Breast epithelium (tissue), 4 donors: Measurements from ENCODE around the gene CLN3. TPM values are rescaled to one million over a fixed set of nuclear protein-coding genes. Genes with fewer than 3 reads are reported as not detected.

Experiments used
- DNase-seq, 2 donors: peaks; one replicate each; pipeline ENCODE4 v3.0.0-alpha.2; 2019; ENCODE audit warnings: low spot score in 2 of 2
- H3K27ac ChIP-seq, 2 donors: fragments of 200-600 bp; sonication (generic) in 1 of 2; one replicate each; pipeline ENCODE4 v1.5.1; 2016 to 2019; ENCODE audit warnings: mild to moderate bottlenecking in 1 of 2
- H3K27me3 ChIP-seq, 2 donors: fragments of 200-600 bp; sonication (generic) in 1 of 2; one replicate each; pipeline versions ENCODE4 v1.5.1 to v1.6.0; 2017 to 2019; ENCODE audit warnings: control low read depth in 1 of 2, mild to moderate bottlenecking in 1 of 2
- H3K36me3 ChIP-seq: fragments of 200-600 bp; one replicate; pipeline ENCODE4 v1.5.1; 2019
- H3K4me1 ChIP-seq, 2 donors: fragments of 200-600 bp; sonication (generic); one replicate each; pipeline ENCODE4 v1.5.1; 2016 to 2019; ENCODE audit warnings: control low read depth in 1 of 2
- H3K4me3 ChIP-seq, 3 donors: fragments of 200-600 bp; sonication (generic); 1 replicate in 2 of 3; 2 replicates in 1 of 3; pipeline ENCODE4 v1.5.1; 2016 to 2019; ENCODE audit warnings: mild to moderate bottlenecking in 3 of 3, moderate library complexity in 2 of 3
- H3K9me3 ChIP-seq, 2 donors: fragments of 200-600 bp; sonication (generic) in 1 of 2; one replicate each; pipeline ENCODE4 v1.5.1; 2016 to 2019; ENCODE audit warnings: control low read depth in 1 of 2
- POLR2A ChIP-seq: fragments of 450-650 bp; IDR thresholded peaks from one replicate; pipeline ENCODE4 v1.6.1; 2016; ENCODE audit warnings: antibody characterized with exemption, mild to moderate bottlenecking, moderate library complexity
- POLR2AphosphoS5 ChIP-seq, 3 donors: sonication (generic); formaldehyde crosslinking; IDR thresholded peaks; one replicate each; pipeline ENCODE4 v1.6.1; 2017; ENCODE audit warnings: antibody characterized with exemption in 3 of 3
- intact Hi-C: fragments of 100-400 bp; cut with DNase I; formaldehyde crosslinking; loops from one replicate; pipeline ENCODE4 v1.15.1; 2023; ENCODE audit warnings: low total_unique reads
- total RNA-seq, 3 donors: library from RNA; depleted of rRNA; stranded (reverse); fragments of >200 nt; gene quantifications; one replicate each; pipeline ENCODE4 v1.1.0, GENCODE V29; 2016
- TF ChIP-seq, protein P1 (sequence below), 3 donors: fragments of 450-650 bp; IDR thresholded peaks; one replicate each; pipeline ENCODE4 v1.5.1; 2016 to 2017; ENCODE audit warnings: antibody characterized with exemption in 3 of 3, mild to moderate bottlenecking in 3 of 3, moderate library complexity in 3 of 3

The CLN3 gene
- total RNA-seq, 3 donors from 2014 or later: 25.1 to 39.1 (median 38.7) TPM

- no peaks in the 10 kb centered on the region for H3K36me3 ChIP-seq
- H3K27ac ChIP-seq: no peak overlapping the region
- TF ChIP-seq, protein P1, sequence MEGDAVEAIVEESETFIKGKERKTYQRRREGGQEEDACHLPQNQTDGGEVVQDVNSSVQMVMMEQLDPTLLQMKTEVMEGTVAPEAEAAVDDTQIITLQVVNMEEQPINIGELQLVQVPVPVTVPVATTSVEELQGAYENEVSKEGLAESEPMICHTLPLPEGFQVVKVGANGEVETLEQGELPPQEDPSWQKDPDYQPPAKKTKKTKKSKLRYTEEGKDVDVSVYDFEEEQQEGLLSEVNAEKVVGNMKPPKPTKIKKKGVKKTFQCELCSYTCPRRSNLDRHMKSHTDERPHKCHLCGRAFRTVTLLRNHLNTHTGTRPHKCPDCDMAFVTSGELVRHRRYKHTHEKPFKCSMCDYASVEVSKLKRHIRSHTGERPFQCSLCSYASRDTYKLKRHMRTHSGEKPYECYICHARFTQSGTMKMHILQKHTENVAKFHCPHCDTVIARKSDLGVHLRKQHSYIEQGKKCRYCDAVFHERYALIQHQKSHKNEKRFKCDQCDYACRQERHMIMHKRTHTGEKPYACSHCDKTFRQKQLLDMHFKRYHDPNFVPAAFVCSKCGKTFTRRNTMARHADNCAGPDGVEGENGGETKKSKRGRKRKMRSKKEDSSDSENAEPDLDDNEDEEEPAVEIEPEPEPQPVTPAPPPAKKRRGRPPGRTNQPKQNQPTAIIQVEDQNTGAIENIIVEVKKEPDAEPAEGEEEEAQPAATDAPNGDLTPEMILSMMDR (IDR thresholded peaks at IDR 0.05): no peak
- TF ChIP-seq POLR2AphosphoS5 (IDR thresholded peaks at IDR 0.05) (no peak), POLR2A (no peak)
- H3K27me3 ChIP-seq: no peaks in the 10 kb centered on the region
- H3K9me3 ChIP-seq: no peaks in the 10 kb centered on the region
- DNase-seq: no peak
- no peaks in the 10 kb centered on the region for H3K4me1 ChIP-seq
- no peak overlapping the region for H3K4me3 ChIP-seq
- intact Hi-C loops: no loop called here
Observed at GRCh38 chr16:28513484-28514181, 21.8 kb upstream of the CLN3 start.

GRCh38 chr16:28511801-28512789 lies 20.2 kb upstream of the CLN3 start:
- TF ChIP-seq POLR2A: no peak
- TF ChIP-seq, protein P1 (IDR thresholded peaks at IDR 0.05): no peak
- no peak for TF ChIP-seq POLR2AphosphoS5 (IDR thresholded peaks at IDR 0.05)
- intact Hi-C loops: no loop called here
- Histone ChIP-seq H3K4me3 (no peak overlapping the region), H3K9me3 (no peaks in the 10 kb centered on the region), H3K36me3 (no peaks in the 10 kb centered on the region), H3K4me1 (no peaks in the 10 kb centered on the region), H3K27me3 (no peaks in the 10 kb centered on the region), H3K27ac (no peak overlapping the region)
- no peak for DNase-seq

DNA sequence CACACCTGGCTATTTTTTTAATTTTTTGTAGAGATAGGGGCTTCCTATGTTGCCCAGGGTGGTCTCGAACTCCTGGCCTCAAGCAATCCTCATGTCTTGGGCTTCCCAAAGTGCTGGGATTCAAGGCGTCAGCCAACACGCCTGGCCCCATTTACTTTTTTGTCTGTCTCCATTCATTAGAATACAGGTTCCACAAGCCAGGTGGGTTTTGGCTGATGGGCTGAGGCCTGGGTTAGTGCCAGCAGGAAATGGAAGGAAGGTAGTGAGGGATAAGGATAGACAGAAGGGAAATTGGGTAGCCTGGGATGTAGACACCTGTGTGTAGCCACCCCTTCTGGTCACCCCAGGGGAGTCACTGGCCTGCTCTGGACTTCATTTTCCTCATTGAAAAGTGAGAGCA lies 19.2 kb upstream of the CLN3 start:
- Histone ChIP-seq H3K27me3 (no peaks in the 10 kb centered on the region), H3K9me3 (no peaks in the 10 kb centered on the region), H3K36me3 (no peaks in the 10 kb centered on the region), H3K27ac (no peak overlapping the region), H3K4me1 (no peaks in the 10 kb centered on the region), H3K4me3 (no peak overlapping the region)
- intact Hi-C loops: no loop called here
- DNase-seq: peak in 1 of 2 donors; percentile 29
- TF ChIP-seq, protein P1 (IDR thresholded peaks at IDR 0.05): no peak
- no peak for TF ChIP-seq POLR2AphosphoS5 (IDR thresholded peaks at IDR 0.05)
- TF ChIP-seq POLR2A: no peak

- Histone ChIP-seq H3K9me3 (no peaks in the 10 kb centered on the region), H3K27ac (peak overlapping the region in 1 of 2 donors; percentile 6), H3K36me3 (no peaks in the 10 kb centered on the region), H3K27me3 (no peaks in the 10 kb centered on the region), H3K4me3 (no peak overlapping the region), H3K4me1 (peaks cover 0 to 6% of the 10 kb centered on the region in 2 donors)
- TF ChIP-seq, protein P1 (IDR thresholded peaks at IDR 0.05): no peak
- no peak for DNase-seq
- intact Hi-C loops: no loop called here
Observed at GRCh38 chr16:28505489-28506137, 13.7 kb upstream of the CLN3 start.
